SHP77 (cell line): ENCODE data around the gene MRPS16.

Experiments
- DNase-seq, 2 experiments: peaks; one replicate each; lab custom pipeline; 2025; lab: John Stamatoyannopoulos, UW

Gene MRPS16

GRCh38 chr10:73239908-73240307, 12.5 kb downstream of the MRPS16 start:
- DNase-seq, result no peak

GRCh38 chr10:73238990-73239566, 13.4 kb downstream of the MRPS16 start:
- no peak for DNase-seq

GRCh38 chr10:73234695-73235094, 17.7 kb downstream of the MRPS16 start:
- DNase-seq, result no peak

- DNase-seq, result no peak
Observed at GRCh38 chr10:73233883-73234282, 18.6 kb downstream of the MRPS16 start.

- DNase-seq, result no peak
Observed at GRCh38 chr10:73232887-73233286, 19.6 kb downstream of the MRPS16 start.

- no peak for DNase-seq
Observed at GRCh38 chr10:73229567-73229966, 22.9 kb downstream of the MRPS16 start.

- DNase-seq, result no peak
Observed at GRCh38 chr10:73228247-73228646, 24.2 kb downstream of the MRPS16 start.

GRCh38 chr10:73226663-73227062, 25.8 kb downstream of the MRPS16 start:
- DNase-seq, result no peak

GRCh38 chr10:73225518-73225917, 26.9 kb downstream of the MRPS16 start:
- no peak for DNase-seq

GRCh38 chr10:73220989-73221388, 31.5 kb downstream of the MRPS16 start:
- no peak for DNase-seq

GRCh38 chr10:73219384-73219783, 33.1 kb downstream of the MRPS16 start:
- DNase-seq, result no peak

GRCh38 chr10:73218431-73219191, 33.8 kb downstream of the MRPS16 start:
- no peak for DNase-seq

GRCh38 chr10:73217628-73218027, 34.8 kb downstream of the MRPS16 start:
- DNase-seq, result no peak

- no peak for DNase-seq
Observed at GRCh38 chr10:73215749-73216148, 36.7 kb downstream of the MRPS16 start.

- no peak for DNase-seq
Observed at GRCh38 chr10:73211106-73211811, 41.2 kb downstream of the MRPS16 start.

GRCh38 chr10:73210395-73211105, 41.9 kb downstream of the MRPS16 start:
- no peak for DNase-seq

- no peak for DNase-seq
Observed at GRCh38 chr10:73209705-73210104, 42.7 kb downstream of the MRPS16 start.

GRCh38 chr10:73207883-73208282, 44.6 kb downstream of the MRPS16 start:
- no peak for DNase-seq

GRCh38 chr10:73206385-73206784, 46.1 kb downstream of the MRPS16 start:
- DNase-seq, result no peak

GRCh38 chr10:73205890-73206289, 46.6 kb downstream of the MRPS16 start:
- DNase-seq, result no peak

- DNase-seq, result no peak
Observed at GRCh38 chr10:73205081-73205480, 47.4 kb downstream of the MRPS16 start.
